Stimulated activated CD8-positive, alpha-beta memory T cell treated with anti-CD3 and anti-CD28 coated beads, Interleukin-12 subunit alpha, Interleukin-12 subunit beta, amount 100 ng/mL, for 4 hours (primary cell): ENCODE measurements around the gene SELENOO.

Experiments used
- DNase-seq: peaks from one replicate; pipeline ENCODE4 v3.0.0-alpha.2; 2020; ENCODE audit warnings: low read depth

The SELENOO gene

GRCh38 chr22:50238755-50239154 lies 37.9 kb downstream of the SELENOO start:
- no peak for DNase-seq

- DNase-seq, result no peak
Measured at GRCh38 chr22:50242406-50242949, 41.7 kb downstream of the SELENOO start.

DNA sequence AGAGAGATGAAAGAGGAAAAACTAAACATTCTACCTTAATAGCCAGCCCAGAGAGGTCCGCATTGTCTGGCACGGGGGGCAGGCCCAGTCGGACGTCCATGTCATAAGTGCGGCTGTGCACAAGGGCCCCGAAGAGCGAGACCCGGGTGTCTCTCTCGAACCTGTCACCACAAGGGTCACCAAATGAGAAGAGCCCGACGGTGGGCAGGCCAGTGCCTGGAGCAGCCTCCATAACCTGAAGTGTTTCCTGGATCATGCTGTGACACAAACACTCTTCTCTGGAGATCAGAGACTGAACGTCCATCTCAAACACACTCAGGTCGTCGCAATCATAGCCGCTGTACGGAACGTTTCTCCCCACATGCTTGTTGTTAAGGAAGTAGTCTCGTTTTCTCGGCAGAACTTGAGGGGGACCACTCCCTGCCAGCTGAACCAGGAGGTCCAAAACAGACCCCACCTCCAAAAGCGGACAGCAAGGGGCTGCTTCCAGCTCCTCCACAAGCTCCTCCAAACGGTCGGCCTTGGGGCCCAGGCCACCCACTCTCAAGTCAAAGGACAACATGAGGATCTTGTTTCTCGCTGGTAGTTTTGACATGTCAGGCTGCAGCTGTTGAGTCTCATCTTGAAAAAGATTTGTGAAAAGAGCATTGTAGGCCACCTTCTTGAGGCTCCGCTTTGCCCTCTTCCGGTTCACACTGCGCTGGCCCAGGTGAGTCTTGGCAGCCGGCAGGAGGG lies 43.0 kb downstream of the SELENOO start:
- DNase-seq, result no peak

- peak; percentile 93 for DNase-seq
Measured at GRCh38 chr22:50244420-50245213, 43.8 kb downstream of the SELENOO start, which contains the start of gene TUBGCP6. Gene TUBGCP6 (minus strand): TSS chr22:50245023. CDS start chr22:50244459, 564 bp downstream.

DNA sequence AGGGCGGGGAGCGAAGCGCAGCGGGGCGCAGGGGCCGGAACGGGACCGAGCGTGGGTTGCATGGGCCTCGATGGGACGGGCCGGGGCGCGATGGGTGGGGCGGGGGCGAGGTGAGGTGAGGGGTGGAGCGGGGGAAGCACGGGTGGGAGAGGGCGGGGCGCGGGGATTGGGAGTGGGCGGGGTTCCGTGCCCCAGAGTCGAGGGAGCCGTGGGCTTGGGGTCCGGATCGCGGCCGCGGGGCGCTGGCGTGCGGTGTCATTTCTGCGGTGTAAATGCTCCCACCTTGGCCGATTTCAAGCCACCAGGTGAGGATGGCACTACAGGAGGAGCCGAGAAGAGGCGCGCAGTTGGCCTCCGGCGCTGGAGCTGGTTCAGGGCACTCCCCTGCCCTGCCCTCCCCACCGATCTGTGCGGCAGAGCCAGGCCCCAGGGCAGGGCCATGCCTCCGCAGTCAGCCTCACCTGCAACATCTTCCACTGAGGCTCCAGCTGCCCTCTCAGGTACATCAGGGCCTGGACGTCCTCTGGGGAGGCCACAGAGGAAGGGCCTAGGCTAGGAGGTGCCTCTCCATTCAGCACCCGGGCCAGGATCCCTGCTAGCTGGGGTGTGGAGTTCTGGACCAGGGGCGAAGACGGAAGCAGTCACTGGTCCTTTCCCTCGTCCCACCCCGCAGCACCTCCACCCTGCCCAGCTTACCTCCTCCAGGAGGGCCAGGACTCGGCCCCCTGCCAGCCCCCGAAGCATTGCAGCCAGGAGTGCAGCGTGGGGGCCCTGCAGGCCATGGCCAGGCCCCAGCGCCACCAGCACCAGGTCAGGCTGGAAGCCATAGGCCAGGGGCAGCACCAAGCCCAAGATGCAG lies 44.6 kb downstream of the SELENOO start:
- DNase-seq, result no peak

GRCh38 chr22:50246242-50247175 lies 45.7 kb downstream of the SELENOO start:
- no peak for DNase-seq

- DNase-seq, result no peak
Measured at GRCh38 chr22:50247748-50248147, 46.9 kb downstream of the SELENOO start.

DNA sequence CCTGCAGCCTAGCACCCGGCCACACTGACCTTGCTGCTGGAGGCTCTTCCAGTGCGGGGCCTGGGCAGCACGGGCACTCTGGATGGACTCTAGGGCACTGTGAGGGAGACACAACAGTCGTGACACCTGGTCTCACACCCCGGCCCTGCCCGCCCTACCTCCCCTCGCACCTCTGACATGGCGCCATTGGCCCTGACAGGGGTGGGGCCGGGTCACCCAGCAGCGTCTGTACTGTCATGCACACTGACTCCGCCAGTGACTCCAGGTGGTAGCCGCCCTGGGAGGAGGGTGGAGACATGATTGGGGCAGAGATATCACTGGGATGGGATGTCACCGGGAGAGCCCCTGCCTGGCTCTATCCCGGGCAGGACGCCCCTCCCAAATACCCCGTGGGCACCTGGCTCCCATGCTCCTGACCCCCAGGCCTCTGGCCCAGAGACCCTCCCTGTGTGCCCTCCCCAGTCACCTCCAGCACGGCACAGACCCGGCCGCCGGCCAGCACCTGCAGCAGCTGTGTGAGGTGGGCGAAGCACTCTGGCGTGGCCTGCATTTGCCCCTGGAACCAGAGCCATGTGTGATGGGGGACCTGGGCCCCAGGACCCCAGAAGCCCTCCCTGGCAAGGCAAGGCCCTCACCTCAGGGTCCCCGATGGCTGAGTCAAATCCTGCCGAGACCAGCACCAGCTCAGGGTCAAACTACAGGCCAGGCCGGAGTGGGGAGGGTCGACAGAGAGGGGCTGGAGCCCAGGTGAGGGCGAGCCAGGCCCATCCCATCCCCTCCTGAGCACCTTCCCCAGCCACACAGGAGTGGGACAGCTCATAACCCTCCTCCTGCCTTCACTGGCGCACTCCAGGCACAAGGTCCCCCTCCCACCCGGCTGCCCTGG lies 47.6 kb downstream of the SELENOO start:
- no peak for DNase-seq

- no peak for DNase-seq
Measured at GRCh38 chr22:50249341-50250248, 48.8 kb downstream of the SELENOO start.

DNA sequence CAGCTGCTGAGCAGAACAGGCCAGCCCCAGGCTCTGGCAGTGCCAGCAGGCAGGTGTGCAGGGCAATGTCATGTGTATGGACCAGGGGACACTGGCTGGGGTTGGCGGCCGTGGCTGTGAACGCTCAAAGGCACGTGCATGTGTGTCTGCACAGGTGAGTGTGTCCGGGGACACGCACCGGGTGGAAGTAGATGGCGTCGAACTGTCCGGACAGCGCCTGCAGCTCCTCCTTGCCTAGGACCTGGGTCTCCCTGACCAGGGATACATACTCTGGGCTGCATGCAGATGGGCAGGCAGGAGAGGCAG lies 49.4 kb downstream of the SELENOO start:
- no peak for DNase-seq

DNA sequence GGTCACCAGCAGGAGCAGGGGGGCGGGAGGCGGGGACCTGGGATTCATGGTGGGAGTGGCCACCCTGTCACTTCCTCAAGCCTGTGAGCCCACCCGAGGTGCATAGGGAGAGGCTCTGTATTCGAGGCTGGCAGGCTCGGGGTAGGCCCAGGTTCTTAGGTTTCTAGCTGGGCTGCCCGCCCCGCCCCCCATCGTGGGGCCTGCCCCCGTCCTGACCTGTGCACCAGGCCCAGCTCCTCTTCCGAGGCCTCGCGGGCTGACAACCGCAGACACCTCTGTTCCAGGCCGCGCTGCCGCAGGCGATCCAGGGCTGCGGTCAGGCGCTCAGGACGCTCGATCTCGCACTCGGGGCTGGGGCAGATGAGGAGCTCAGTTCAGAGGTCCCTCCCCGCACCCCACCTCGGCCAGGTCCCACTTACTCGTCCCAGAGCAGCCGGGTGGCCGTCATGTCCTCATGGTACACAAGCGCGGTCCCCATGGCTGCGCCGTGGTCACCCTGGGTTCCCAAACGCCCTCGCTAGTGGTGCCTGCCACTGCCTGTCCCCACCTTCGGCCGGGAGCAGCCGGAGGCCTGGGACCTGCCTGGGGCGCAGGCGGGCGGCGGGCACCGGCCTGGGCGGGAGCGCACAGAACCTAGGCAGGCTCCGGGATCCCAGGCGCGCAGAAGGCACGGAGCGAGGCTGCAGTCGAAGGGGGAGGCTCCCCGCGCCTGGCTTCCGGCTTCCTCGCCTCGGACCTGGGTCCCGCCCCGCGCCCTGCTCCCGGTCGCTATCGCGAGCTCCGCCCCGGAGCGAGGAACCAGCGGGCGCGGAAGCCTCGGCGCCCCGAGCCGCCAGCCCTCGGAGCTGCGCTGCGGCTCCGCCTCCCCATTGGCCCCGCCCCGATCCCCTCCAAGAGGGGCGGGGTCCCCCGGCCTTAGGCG lies 50.0 kb downstream of the SELENOO start, which contains the start of gene HDAC10:
HDAC10 (minus strand) TSS at position 711 of the 922 bp plus-strand sequence; CDS start at position 478, 233 bp downstream.
- peak; percentile 65 for DNase-seq

DNA sequence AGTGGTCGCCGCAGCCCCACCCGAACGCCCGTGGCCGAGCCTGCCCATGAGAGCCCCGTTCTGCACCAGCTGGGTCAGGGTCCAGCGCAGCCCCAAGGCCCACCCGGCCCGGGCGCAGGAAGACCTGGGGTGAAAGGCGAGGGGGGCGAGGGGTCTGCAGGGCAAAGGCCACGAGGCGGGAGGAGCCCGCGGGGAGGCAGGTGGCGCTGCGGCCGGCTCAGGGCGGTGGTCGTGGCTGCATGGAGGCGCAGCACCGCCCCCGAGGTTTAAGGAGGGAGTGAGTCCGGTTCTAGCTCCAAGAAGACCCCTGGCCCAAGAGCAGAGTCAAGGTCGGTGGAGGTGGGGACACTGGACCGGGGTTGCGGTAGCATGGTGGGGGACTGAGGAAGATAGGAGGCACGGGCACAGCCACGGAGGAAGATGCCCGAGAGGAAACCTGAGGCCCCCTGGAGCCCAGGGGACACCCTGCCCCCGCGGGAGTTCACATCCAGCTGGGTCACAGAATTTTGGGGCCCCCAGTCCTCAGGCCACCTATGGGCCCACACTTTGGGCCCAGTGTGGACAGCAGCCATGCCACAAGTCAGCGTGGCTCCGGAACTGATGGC lies 50.8 kb downstream of the SELENOO start:
- DNase-seq, result no peak

GRCh38 chr22:50252082-50253045 lies 51.6 kb downstream of the SELENOO start:
- peak; percentile 47 for DNase-seq

- DNase-seq, result no peak
Measured at GRCh38 chr22:50253046-50253915, 52.5 kb downstream of the SELENOO start.

DNA sequence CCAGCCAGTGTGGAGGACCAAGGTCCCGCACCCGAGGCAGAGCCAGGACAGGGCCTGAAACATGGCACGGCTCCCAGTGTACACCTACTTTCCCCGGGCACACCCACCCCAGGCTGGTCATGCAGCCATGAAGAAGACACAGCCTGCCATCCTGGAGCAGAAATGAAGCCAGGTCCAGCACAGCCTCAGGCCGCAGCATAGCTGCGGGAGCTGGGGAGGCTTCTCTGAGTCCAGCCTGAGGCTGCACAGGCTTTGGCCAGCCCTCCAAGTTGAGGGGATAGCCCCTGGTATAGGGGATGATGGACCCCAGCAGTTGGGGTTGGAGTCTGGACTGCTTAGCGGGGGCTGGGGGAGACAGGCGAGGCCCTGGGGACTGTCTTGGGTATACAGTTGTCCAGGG lies 53.1 kb downstream of the SELENOO start:
- DNase-seq, result no peak
